Stimulated activated naive CD4-positive, alpha-beta T cell (primary cell): ENCODE measurements around the gene SPAG5.
"Not testable (repeated sequence)": the region's sequence is repeated elsewhere in the genome, so short reads cannot be mapped to it uniquely, and the experiment has no call there.

Experiments used
- DNase-seq, 6 experiments: peaks; one replicate each; lab custom pipeline; 2025; lab: John Stamatoyannopoulos, UW

Gene SPAG5

GRCh38 chr17:28612936-28613872 is 14.4 kb upstream of the SPAG5 start:
- DNase-seq: peak in 5 of 6 experiments; percentile 10 to 51 (median 16)

GRCh38 chr17:28612531-28612930 is 13.7 kb upstream of the SPAG5 start:
- DNase-seq: no peak

- no peak for DNase-seq
Measured at GRCh38 chr17:28610376-28610775, 11.6 kb upstream of the SPAG5 start.

- DNase-seq: not testable (repeated sequence)
Measured at GRCh38 chr17:28604031-28604430, 5.2 kb upstream of the SPAG5 start.

- peak; percentile 45 to 77 (median 64) for DNase-seq
Measured at GRCh38 chr17:28599311-28600184, 723 bp upstream of the SPAG5 start.

- DNase-seq: no peak
Measured at GRCh38 chr17:28598389-28598788, 436 bp downstream of the SPAG5 start.

- no peak for DNase-seq
Measured at GRCh38 chr17:28597606-28598383, 1.0 kb downstream of the SPAG5 start.

- DNase-seq: no peak
Measured at GRCh38 chr17:28592260-28592659, 6.6 kb downstream of the SPAG5 start.

GRCh38 chr17:28585851-28586250 is 13.0 kb downstream of the SPAG5 start:
- DNase-seq: no peak

- no peak for DNase-seq
Measured at GRCh38 chr17:28584434-28584833, 14.4 kb downstream of the SPAG5 start.

- no peak for DNase-seq
Measured at GRCh38 chr17:28582513-28582912, 16.3 kb downstream of the SPAG5 start.

GRCh38 chr17:28580959-28581358 is 17.9 kb downstream of the SPAG5 start:
- no peak for DNase-seq

GRCh38 chr17:28579526-28579925 is 19.3 kb downstream of the SPAG5 start:
- DNase-seq: no peak

- no peak for DNase-seq
Measured at GRCh38 chr17:28578246-28579195, 20.3 kb downstream of the SPAG5 start.

- no peak for DNase-seq
Measured at GRCh38 chr17:28577466-28577824, 21.4 kb downstream of the SPAG5 start.

GRCh38 chr17:28576758-28577465 is 21.9 kb downstream of the SPAG5 start, which contains the start of gene ALDOC:
Gene ALDOC (minus strand): TSS chr17:28576895. CDS start chr17:28575532, 1,363 bp downstream.
- peak; percentile 90 to 97 (median 96) for DNase-seq

- DNase-seq: peak in 1 of 6 experiments; percentile 27
Measured at GRCh38 chr17:28576016-28576415, 22.8 kb downstream of the SPAG5 start.

GRCh38 chr17:28575126-28575795 is 23.6 kb downstream of the SPAG5 start:
- no peak for DNase-seq

- peak in 1 of 6 experiments; percentile 8 for DNase-seq
Measured at GRCh38 chr17:28574526-28574925, 24.3 kb downstream of the SPAG5 start.
